Measurements from ENCODE around the gene TMEM40. TPM values are rescaled to one million over a fixed set of nuclear protein-coding genes. Genes with fewer than 3 reads are reported as not detected.
"Not testable (repeated sequence)": the region's sequence is repeated elsewhere in the genome, so short reads cannot be mapped to it uniquely, and the experiment has no call there.

The TMEM40 gene
- total RNA-seq, 4 donors from 2014 or later: not detected

DNA sequence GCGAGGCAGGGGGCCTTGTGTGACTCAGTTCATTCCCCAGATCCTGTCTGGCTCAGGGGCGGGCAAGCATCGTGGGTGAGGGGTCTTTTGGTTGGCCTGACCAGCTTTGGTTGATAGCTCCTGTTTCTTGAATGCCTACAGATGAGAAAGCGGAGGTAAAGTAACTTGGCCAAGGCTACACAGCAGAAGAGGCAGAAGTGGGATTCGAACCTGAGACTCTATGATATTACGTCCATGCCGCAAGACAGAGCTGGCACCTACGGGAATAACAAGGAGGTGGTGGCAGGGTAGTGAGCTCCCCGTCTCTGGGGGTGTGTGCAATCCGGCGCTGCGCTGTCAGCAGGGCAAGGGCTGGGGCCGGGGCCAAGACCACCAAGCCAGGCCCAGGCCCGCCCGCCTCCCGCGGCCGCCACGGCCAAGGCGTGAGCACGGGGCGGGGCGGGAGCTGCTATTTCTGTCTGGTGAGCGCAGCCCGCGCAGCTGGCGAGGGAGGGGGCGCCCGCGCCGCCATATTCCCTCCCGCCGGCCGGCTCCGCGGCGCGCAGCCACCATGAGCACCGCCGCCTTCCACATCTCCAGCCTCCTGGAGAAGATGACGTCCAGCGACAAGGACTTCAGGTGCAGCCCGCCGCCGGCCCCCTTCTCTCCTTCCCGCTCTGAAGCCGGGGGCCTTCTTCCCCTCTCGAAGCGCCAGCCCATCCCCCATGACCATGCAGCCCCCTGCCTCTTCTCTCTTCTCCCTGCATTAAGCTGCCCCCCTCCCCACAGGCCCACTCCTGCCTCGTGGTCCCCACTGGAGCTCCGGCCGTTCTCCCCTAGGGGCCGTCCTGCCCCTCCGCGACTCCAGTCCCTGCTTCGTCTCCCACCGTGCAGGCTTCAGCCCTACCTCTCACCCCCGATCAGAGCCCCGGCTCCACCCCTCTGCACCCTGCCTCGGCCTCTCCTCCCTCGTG is 37.4 kb upstream of the TMEM40 start, which contains the start of gene CAND2:
Gene CAND2, plus strand, starts transcription at position 510 of the 953 bp plus-strand sequence. Its CDS starts 41 bp downstream, at position 551.
- H3K27ac ChIP-seq: peak within 1 kb of the TSS; percentile 76 to 93 (median 82)
- no peaks in the 10 kb centered on the region for H3K36me3 ChIP-seq
- peak; percentile 59 to 70 for DNase-seq
- peak within 1 kb of the TSS; percentile 46 to 79 (median 63) for H3K4me3 ChIP-seq (replicated peaks in 1 of 3)
- intact Hi-C loops (cut with DNase I): no loop called here
- H3K4me1 ChIP-seq: peaks cover 5 to 16% of the 10 kb centered on the region in 2 donors
- H3K27me3 ChIP-seq: no peaks in the 10 kb centered on the region
- peak in 1 of 2 donors; percentile 52 for TF ChIP-seq POLR2A (IDR thresholded peaks at IDR 0.05)
- TF ChIP-seq, protein P1, sequence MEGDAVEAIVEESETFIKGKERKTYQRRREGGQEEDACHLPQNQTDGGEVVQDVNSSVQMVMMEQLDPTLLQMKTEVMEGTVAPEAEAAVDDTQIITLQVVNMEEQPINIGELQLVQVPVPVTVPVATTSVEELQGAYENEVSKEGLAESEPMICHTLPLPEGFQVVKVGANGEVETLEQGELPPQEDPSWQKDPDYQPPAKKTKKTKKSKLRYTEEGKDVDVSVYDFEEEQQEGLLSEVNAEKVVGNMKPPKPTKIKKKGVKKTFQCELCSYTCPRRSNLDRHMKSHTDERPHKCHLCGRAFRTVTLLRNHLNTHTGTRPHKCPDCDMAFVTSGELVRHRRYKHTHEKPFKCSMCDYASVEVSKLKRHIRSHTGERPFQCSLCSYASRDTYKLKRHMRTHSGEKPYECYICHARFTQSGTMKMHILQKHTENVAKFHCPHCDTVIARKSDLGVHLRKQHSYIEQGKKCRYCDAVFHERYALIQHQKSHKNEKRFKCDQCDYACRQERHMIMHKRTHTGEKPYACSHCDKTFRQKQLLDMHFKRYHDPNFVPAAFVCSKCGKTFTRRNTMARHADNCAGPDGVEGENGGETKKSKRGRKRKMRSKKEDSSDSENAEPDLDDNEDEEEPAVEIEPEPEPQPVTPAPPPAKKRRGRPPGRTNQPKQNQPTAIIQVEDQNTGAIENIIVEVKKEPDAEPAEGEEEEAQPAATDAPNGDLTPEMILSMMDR (IDR thresholded peaks at IDR 0.05): no peak
- WGBS, 2 donors: 8 to 10% methylated on average over 34 to 45 of the region's 61 CpGs
- no peaks in the 10 kb centered on the region for H3K9me3 ChIP-seq

DNA sequence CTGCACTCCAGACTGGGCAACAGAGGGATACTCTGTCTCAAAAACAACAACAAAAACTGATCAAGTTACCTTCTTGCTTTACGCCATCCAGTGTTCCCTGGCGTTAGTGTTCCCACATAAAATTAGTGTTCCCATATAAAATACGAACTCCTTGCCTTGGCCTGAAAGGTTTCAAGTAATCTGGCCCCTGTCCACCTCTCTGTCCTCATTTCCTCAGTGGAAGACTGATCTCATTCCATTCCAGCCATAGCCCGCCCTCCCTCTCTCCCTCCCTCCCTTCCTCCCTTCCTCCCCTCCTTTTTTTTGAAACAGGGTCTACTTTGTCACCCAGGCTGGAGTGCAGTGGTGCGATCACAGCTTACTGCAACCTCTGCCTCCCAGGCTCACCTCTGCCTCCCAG is 34.6 kb upstream of the TMEM40 start:
- 74 to 87% methylated on average over 5 of the region's 5 CpGs for whole genome bisulfite sequencing, 2 donors
- Histone ChIP-seq H3K36me3 (no peaks in the 10 kb centered on the region), H3K4me3 (replicated peaks in 1 of 3) (no peak overlapping the region), H3K27ac (no peak overlapping the region), H3K4me1 (peaks cover 5 to 16% of the 10 kb centered on the region in 2 donors), H3K9me3 (no peaks in the 10 kb centered on the region), H3K27me3 (no peaks in the 10 kb centered on the region)
- TF ChIP-seq, protein P1 (IDR thresholded peaks at IDR 0.05): no peak
- TF ChIP-seq POLR2A (IDR thresholded peaks at IDR 0.05): no peak
- DNase-seq: no peak
- intact Hi-C loops (cut with DNase I): no loop called here

DNA sequence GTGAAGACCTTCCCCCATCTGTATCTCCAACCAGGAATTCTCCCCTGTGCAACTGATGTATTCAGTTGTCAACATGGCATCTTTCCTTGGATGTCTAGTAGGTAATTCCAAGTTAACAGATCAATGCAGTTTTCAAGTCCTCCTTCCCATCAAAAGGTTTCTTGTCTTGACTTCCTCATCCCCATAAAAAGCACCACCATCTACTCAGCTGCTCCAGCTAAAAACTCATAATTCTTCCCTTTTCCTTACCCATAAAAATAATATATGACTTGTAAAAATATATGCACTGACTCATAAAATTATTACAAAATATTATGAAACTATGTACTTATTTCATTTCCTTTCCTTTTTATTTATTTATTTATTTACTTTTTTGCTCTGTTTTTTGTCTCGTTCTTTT is 32.4 kb upstream of the TMEM40 start:
- Histone ChIP-seq H3K4me1 (peaks cover 5% of the 10 kb centered on the region in 2 donors), H3K36me3 (no peaks in the 10 kb centered on the region), H3K27me3 (no peaks in the 10 kb centered on the region), H3K27ac (no peak overlapping the region), H3K9me3 (no peaks in the 10 kb centered on the region), H3K4me3 (replicated peaks in 1 of 3) (no peak overlapping the region)
- no peak for DNase-seq
- no peak for TF ChIP-seq POLR2A (IDR thresholded peaks at IDR 0.05)
- TF ChIP-seq, protein P1 (IDR thresholded peaks at IDR 0.05): no peak
- WGBS, 2 donors: 88 to 91% methylated on average over 1 of the region's 1 CpG
- intact Hi-C loops (cut with DNase I): no loop called here

DNA sequence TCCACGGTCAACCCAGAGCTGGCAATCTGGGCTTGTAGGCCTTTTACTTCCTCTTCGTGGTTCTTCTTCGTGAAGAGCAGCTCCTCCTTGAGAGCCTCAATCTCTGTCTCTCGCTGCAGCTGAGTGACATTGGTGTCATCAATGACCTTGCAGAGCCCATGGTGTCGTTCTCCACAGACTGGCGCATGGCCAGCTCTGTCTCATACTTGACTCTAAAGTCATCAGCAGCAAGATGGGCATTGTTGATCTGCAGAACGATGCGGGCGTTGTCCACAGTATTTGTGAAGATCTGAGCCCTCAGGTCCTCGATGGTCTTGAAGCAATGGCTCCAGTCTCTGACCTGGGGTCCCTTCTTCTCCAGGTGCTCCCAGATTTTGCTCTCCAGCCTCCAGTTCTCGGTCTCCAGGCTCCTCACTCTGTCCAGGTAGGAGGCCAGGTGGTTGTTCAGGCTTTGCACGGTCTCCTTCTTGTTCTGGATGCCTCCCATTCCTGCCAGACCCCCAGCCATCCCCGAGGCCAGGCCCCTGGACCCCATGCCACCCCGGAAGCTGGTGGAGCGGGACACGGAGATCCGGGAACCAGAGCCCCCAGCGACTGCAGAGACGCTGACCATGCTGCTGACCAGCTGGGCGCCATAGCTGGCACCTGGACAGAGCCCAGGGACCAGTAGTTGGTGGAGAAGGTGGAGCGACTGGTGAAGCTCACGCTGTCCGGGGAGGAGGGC is 29.1 kb upstream of the TMEM40 start:
- H3K36me3 ChIP-seq; H3K27ac ChIP-seq; H3K4me3 ChIP-seq (replicated peaks in 1 of 3); intact Hi-C loops (cut with DNase I); H3K9me3 ChIP-seq; H3K4me1 ChIP-seq; H3K27me3 ChIP-seq; DNase-seq: not testable (repeated sequence)
- 89% methylated on average over 20 of the region's 23 CpGs for WGBS, 2 donors

DNA sequence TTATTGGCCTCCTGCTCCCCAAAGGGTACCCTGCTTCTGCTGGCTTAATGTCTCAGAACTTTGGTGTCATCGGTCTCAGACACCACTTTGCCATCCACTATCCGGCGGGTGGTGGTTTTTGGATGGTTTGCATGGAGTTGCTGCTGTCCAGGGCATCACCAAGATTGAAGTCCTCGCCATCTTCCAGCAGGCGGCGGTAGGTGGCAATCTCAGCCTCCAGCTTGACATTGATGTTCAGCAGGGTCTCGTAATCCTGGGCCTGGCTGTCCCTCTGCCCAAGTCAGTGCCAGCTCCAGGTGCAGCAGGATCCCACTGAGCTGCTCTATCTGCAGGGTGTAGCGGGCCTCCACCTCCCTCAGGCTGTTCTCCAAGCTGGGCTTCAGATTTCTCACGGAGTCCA is 28.3 kb upstream of the TMEM40 start:
- intact Hi-C loops (cut with DNase I); H3K4me1 ChIP-seq; H3K9me3 ChIP-seq; H3K36me3 ChIP-seq; H3K4me3 ChIP-seq (replicated peaks in 1 of 3); H3K27ac ChIP-seq; H3K27me3 ChIP-seq: not testable (repeated sequence)
- WGBS, 2 donors: 20 to 71% methylated on average over 7 to 9 of the region's 9 CpGs
- peak; percentile 55 to 72 for DNase-seq
- TF ChIP-seq, protein P1 (IDR thresholded peaks at IDR 0.05): peak in 1 of 6 experiments; percentile 39

All from thyroid gland (tissue), 4 donors.